AG10803 (cell line): ENCODE measurements around the gene ZNF524.
A peak's percentile ranks its signal among the peaks of the same experiment; 100 is the strongest.

ENCODE experiments used
- DNase-seq: peaks from one replicate; pipeline ENCODE4 v3.0.0; 2010; ENCODE audit warnings: low read depth
- H3K4me3 ChIP-seq: 2 replicates; pipeline ENCODE4 v1.5.1; 2011; ENCODE audit warnings: mild to moderate bottlenecking, low read length, control low read depth
- CTCF ChIP-seq: conservative IDR thresholded peaks from 2 replicates; pipeline ENCODE4 v1.5.1; 2011; ENCODE audit warnings: mild to moderate bottlenecking, low read length, control low read depth, inconsistent platforms

Gene ZNF524

DNA sequence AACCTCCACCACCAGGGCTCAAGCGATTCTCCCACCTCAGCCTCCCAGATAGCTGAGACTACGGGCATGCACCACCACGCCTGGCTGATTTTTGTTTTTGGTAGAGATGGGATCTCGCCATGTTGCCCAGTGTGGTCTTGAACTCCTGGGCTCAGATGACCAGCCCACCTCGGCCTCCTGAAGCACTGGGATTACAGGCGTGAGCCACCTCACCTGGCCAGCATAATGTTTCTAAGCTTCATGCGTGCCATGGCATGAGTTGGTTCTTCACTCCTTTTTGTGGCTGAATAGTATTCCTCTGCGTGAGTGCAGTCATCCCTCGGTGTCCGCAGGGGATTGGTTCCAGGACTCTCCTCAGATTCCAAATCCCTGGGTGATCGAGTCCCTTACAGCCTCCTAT is 15.2 kb upstream of the ZNF524 start:
- TF ChIP-seq CTCF: no peak
- no peak overlapping the region for H3K4me3 ChIP-seq
- no peak for DNase-seq

DNA sequence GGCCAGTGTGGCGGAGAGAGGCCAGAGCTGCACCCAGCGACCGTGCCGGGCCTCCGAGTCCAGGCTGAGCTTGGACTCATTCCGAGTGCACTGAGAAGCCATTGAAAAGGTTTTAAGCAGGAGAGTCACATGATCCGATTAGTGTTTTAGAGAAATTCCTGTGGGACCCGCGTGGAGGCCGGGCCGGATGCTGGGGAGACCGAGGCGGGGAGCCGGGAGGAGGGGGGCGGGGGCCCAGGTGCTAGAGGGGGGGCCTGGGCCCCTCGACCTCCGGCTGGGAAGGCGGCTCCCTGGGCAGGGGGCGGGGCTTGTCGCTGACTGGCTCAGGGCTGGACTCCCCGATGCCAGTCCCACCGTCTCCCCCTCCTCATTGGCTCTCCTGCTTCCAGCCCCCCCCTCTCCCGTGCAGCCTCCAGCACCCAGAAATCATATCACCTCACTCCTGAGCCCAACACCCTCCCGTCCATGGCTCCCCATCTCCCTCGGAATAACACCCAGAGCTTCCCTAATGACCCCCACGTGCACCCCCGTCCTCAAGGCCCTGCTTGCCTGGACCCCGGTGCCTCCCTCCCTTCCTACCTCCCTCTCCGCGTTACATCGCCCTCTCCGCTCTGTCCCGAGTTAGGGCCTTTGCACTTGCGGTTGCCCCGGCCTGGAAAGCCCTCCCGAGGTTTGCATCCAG is 14.3 kb upstream of the ZNF524 start:
- H3K4me3 ChIP-seq: peak overlapping the region; percentile 43
- TF ChIP-seq CTCF: no peak
- peak; percentile 58 for DNase-seq

DNA sequence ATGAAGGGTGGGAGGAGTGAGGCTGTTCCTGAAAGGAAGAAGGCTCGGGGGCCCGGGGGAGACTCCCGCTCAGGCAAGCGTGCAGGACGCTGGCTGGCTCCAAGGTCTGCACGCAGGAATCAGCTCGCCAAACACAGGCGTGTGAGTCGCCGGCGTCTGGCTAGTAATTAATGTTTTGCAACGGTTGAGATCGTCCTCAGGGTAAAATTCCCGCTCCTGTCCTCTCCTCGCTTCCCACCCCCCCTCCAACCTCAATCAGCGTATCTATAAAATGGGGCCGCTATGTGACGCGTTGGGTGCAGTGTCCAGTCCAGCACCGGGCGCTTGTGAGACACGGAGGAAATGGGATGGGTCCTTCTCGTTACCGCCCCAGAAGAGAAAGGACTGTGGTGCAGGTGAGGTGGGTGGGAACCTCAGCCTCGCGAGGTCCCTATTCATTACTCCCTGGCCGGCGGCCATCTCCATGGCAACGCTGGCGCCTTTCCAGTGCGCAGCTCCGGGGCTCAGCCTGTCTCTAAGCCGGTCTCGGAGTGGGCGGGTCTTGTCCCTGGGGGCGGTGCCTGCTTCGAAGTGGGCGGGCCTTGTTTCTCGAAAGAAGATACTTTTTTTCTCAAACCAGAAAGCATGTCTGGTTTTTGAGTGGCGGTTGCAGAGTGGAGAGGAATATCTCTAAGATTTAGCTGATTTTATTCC is 13.0 kb upstream of the ZNF524 start:
- peak overlapping the region; percentile 54 for H3K4me3 ChIP-seq
- peak; percentile 80 for DNase-seq
- no peak for TF ChIP-seq CTCF

DNA sequence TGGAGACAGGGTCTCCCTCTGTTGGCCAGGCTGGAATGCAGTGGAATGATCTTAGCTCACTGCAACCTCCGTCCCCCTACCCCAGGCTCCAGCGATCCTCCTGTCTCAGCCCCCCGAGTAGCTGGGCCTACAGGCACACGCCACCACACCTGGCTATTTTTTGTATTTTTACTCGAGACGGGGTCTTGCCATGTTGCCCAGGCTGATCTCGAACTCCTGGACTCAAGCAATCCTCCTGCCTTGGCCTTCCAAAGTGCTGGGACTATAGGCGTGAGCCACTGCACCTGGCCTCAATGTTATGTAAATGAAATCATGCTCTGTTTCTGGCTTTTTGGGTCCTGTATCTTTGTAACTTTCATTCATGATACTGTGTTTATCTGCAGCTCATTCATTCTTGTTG is 11.3 kb upstream of the ZNF524 start:
- DNase-seq: no peak
- no peak for TF ChIP-seq CTCF
- H3K4me3 ChIP-seq: no peak overlapping the region

- H3K4me3 ChIP-seq: no peak overlapping the region
- DNase-seq: no peak
Observed at GRCh38 chr19:55590109-55590508, 10.0 kb upstream of the ZNF524 start.

GRCh38 chr19:55590617-55591016 is 9.5 kb upstream of the ZNF524 start:
- DNase-seq: no peak
- H3K4me3 ChIP-seq: no peak overlapping the region
- TF ChIP-seq CTCF: no peak

More at GRCh38 chr19:55590109-55590508, 10.0 kb upstream of the ZNF524 start:
- no peak for TF ChIP-seq CTCF

GRCh38 chr19:55591555-55591954 is 8.5 kb upstream of the ZNF524 start:
- no peak overlapping the region for H3K4me3 ChIP-seq
- DNase-seq: no peak
- TF ChIP-seq CTCF: no peak
